Ecto neural progenitor cell (in vitro differentiated cells): Measurements from ENCODE around the gene KRT73.

Source experiments
- DNase-seq: peaks from one replicate; pipeline ENCODE4 v3.0.0-alpha.2; 2018; ENCODE audit warnings: low spot score

KRT73 gene

DNA sequence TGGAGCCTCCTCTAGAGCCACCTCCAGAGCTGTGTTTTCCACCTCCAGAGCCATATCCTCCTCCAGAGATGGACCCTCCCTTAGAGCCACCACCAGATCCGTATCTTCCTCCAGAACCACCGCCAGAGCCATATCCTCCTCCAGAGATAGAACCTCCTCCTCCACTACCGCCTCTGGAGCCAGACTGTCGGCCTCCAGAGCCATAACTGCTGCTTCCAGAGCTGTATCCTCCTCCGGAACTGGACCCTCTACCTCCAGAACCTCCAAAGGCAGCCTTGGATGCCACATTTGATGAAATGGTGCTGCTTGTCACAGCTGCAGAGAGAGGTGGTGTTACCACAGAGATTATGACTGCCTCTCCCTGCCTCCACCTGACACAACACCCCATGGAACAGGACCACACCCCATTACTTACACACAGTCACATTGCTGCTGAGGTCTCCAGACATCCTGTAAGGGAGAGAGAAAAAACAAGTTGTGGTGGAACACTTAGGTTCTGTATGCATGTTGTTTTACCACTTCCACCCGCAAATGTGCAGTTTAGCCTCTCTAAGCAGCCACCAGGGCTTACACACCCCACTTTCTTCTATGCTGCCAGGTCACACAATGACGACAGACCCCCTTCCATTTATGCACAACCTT lies 26.9 kb upstream of the KRT73 start:
- DNase-seq, result peak; percentile 37

GRCh38 chr12:52644078-52644415 lies 25.7 kb upstream of the KRT73 start:
- DNase-seq, result peak; percentile 43

DNA sequence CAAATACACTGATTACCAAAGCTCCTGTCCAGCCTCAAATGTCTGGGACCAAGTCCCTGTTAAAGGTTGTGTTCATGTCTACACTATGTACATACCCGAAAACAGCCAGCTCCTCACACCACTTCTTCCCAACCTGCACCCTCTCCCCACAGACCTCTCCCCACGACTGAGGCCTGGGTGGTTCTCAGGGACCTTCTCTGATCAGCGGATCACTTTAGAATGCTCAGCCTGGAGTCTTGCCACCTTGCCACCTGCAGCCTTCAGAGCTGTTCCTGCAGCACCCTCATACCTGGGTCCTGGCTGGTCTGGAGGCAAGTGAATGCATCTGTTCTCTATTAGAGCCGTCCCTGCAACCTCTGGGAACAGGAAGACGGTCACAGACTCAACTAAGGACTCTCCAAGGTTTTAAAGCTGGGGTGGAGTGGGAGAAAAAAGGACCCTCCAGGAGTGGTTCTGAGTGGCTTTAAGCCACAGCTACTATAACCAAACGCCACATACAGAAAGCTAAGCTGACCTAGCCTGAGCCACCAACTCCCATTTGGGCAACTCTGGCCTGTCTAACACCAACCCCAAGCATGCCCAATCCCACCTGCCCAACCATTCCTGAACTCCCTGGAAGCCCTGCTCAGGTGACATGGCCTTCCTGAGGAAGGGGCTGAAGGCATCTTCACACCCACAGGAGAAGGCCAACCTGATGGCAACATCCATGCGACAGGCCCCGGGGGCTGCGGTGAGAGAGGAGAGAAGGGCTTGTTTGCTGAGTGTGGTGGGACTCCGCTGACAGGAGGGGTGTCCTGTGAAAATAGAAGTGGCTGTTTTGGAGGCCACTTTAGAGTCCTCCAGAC lies 25.1 kb upstream of the KRT73 start:
- peak; percentile 37 for DNase-seq

- no peak for DNase-seq
Observed at GRCh38 chr12:52641468-52641867, 23.1 kb upstream of the KRT73 start.

DNA sequence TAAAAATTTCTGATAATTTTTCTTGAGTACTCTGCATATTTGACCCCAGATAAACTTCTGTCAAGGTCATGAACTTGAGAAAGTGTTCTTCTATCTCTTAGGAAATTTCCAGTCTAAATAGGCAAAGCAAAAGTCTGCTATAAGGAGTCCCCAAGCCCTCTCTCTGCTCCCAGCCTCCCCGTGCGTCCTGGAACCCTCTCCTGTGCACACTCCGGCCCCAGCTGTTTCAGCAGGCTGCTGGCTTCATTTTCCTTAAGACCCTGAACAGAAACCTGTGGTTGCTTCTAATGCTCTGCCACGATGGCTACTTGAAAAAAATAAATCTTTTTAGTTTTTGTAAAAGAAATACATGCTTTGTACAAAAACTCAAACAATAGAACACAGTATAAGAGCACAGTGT lies 18.9 kb upstream of the KRT73 start:
- peak; percentile 28 for DNase-seq

DNA sequence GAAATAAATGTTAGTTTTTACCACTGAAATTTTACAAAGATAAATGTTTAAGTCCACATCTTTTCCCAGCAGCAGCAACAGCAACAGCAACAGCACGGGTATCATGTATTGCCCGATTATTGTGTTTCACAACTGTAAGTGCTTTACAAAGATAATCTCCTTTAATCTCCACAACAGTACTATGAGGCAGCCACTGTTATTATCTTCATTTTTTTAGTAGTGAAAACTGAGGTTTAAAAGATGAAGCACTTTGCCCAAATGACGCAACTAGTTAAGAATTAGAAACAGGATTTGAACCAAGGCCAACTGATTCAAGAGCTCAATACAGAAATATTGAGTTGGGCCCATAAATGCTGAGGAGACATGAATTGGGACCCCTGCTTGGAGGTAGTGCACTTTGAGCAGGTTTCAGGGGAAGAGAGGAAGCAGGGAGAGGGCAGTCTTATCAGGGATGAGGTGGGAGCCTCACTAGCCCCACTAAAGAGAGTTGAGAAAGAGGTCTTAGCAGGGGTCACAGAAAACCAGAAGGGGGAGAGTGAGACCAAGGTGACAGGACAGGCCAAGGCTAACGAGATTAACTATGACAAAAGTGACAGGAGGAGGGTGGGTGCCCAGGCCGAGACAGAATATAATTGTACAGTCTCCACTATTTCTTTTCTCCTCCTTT lies 18.4 kb upstream of the KRT73 start:
- DNase-seq, result peak; percentile 32

DNA sequence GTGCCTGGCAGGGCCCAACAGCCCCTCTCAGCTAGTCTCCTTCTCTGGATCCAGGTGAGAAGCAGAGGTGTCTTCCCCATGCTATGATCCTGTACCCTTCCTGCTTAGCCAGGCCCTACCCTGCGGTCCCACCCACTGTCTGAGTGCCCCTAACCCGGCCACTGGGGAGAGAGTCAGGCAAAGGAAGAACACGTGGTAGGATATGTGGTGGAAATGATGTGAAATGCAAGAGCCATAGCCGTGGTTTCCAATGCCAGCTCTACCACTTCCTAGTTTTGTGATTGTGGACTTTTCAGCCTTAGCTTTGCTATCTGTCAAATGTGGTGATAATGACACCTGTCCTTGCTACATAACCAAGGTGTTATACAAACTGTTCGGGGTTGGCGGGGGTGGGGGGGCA lies 17.8 kb upstream of the KRT73 start:
- peak; percentile 39 for DNase-seq

- peak; percentile 44 for DNase-seq
Observed at GRCh38 chr12:52634266-52635056, 16.1 kb upstream of the KRT73 start.

DNA sequence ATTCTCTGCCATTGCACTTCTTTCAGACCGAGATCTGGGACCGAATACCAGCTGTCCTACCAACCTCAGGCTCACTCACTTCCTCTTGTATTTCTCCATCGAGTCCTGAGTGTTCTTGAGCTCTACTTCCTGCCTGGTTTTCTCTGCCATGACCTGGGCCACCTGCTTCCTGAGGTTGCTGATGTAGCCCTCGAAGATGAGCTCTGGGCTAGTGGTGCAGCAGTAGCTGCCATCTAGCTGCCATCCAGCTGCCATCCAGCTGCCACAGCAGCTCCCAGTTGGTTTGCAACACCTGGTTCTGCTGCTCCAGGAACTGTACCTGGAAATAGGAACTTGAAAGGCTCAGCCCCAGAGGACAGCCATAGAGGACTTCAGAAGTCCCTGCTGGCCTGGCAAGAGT lies 15.0 kb upstream of the KRT73 start:
- peak; percentile 43 for DNase-seq

GRCh38 chr12:52632656-52633055 lies 14.3 kb upstream of the KRT73 start:
- no peak for DNase-seq

- peak; percentile 36 for DNase-seq
Observed at GRCh38 chr12:52631676-52632459, 13.5 kb upstream of the KRT73 start.

- peak; percentile 42 for DNase-seq
Observed at GRCh38 chr12:52631264-52631663, 12.9 kb upstream of the KRT73 start.

DNA sequence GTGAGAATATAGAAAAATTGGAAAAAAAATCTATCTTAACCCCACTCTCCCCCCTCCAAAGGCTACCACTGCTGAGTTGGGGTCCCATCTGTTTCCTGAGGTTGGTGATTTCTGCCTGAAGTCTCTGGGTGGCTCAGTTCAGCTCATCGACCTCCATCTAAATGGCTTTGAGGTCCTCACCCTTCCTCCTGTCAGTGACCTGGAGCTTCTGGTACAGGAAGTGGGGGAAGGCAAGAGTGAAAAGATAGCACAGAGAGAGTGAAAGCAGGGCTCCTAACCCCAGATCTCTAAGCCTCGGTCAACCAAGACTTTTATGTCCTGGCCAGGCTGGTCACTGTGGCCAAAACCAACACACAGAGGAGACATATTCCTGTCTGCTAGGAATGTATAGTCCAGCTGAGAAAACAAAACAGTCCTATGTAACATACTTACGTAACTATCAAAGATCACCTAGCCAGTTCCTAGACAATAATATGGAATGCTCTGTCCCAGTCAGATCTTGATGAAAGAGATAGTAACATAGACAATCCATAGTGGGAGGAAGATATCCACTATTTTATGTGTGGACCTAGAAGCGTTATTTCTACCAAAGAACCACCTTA lies 12.3 kb upstream of the KRT73 start:
- DNase-seq, result no peak

DNA sequence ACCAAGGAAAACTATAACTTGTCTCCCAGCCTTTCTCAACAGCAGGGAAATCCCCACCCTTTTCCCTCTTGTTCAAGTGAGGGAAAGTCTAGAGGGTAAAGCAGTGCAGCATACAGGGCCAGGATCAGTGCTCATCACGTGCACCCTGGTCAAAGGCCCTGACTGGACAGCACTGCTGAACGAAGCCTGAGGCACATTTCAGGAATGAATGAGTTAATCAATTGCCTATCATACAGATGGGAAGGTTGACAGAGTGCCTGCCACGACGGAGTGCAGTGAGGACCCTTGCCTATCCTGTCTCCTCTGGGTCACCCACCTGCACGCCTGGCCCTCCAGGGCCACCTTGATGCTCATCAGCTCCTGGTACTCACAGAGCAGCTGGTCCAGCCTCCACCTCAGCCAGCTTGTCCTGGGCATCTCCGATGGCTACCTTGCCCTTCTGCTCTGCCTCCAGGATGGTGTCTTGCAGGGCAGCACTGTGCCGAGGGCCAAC lies 11.7 kb upstream of the KRT73 start:
- DNase-seq, result peak; percentile 30

DNA sequence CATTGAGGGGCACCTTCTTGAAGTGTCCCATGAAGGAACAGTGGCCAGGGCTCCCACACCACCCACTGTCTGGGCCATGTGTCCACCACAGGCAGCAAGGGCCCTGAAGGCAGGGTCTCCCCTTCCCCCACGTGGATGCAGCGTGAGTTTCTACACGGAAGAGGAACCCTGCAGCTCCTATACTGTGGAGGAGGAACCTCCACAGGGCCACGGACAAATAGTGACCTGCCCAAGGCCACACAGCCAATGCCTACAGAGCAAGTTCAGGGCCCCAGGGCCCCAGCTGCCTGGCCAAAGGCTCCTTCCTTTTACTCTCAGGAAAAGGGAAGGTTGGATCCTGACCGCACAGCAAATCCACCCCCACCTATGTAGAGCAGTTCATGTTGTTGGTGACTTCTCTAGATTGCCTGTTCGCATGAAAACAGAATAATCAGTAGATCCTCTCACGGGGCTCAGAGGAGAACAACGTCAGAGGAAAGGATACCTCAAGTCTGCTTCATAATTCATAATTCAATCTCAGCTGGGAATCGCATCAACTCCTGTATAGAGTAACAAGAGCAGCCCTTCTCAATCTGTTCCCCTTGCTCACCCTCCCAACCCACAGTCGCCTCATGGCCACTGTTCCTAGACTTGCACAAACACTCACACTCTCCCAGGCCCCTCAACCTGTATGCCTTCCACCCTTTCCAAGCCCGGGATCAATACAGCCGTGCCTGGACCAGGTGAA lies 11.1 kb upstream of the KRT73 start:
- DNase-seq, result peak; percentile 28

DNA sequence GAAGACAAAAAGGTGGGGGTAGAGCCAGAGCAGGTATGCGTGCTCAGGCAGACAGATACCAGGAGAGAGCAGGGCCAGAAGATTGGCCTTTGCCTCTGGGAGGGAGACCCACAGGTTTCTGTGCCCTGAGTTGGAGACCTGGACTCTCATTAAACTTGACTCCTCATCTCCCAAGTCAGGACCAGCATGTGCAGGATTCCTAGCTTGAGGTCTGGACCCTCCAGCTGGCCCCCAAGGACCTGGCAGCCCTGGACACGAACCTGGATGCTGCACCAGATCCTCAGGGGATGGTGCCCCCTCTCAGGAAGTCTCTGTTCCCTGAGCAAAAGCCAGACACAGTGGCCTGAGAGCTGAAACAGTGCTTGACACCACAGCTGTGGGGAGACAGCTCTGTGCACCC lies 10.5 kb upstream of the KRT73 start:
- peak; percentile 30 for DNase-seq

- peak; percentile 38 for DNase-seq
Observed at GRCh38 chr12:52628111-52628507, 9.8 kb upstream of the KRT73 start.

- peak; percentile 37 for DNase-seq
Observed at GRCh38 chr12:52627395-52628110, 9.2 kb upstream of the KRT73 start.

GRCh38 chr12:52622349-52622748 lies 4.0 kb upstream of the KRT73 start:
- peak; percentile 31 for DNase-seq

- peak; percentile 39 for DNase-seq
Observed at GRCh38 chr12:52618866-52619265, 507 bp upstream of the KRT73 start.
